HG02610 (cell line): ENCODE data around the gene BBS7.

Experiments used
- ATAC-seq: cut with Tn5 transposase; IDR thresholded peaks from one replicate; pipeline ENCODE4 v1.9.1; 2021; ENCODE audit warnings: mild to moderate bottlenecking, moderate library complexity; ENCODE audit not compliant: unreplicated experiment

BBS7 gene

GRCh38 chr4:121792966-121793365 lies 77.3 kb downstream of the BBS7 start:
- ATAC-seq: no peak

- ATAC-seq: no peak
Measured at GRCh38 chr4:121791481-121791880, 78.8 kb downstream of the BBS7 start.

GRCh38 chr4:121790976-121791375 lies 79.3 kb downstream of the BBS7 start:
- no peak for ATAC-seq

GRCh38 chr4:121789960-121790829 lies 80.1 kb downstream of the BBS7 start:
- no peak for ATAC-seq

- no peak for ATAC-seq
Measured at GRCh38 chr4:121789455-121789854, 80.8 kb downstream of the BBS7 start.

GRCh38 chr4:121788896-121789295 lies 81.4 kb downstream of the BBS7 start:
- ATAC-seq: peak; percentile 94

GRCh38 chr4:121786221-121786620 lies 84.1 kb downstream of the BBS7 start:
- no peak for ATAC-seq

GRCh38 chr4:121785479-121785878 lies 84.8 kb downstream of the BBS7 start:
- no peak for ATAC-seq

- ATAC-seq: no peak
Measured at GRCh38 chr4:121784975-121785374, 85.3 kb downstream of the BBS7 start.

- no peak for ATAC-seq
Measured at GRCh38 chr4:121784401-121784800, 85.9 kb downstream of the BBS7 start.

GRCh38 chr4:121783210-121783609 lies 87.1 kb downstream of the BBS7 start:
- no peak for ATAC-seq

- ATAC-seq: no peak
Measured at GRCh38 chr4:121778991-121779628, 91.2 kb downstream of the BBS7 start.

- peak; percentile 84 for ATAC-seq
Measured at GRCh38 chr4:121777625-121778024, 92.6 kb downstream of the BBS7 start.

- ATAC-seq: no peak
Measured at GRCh38 chr4:121776610-121777401, 93.5 kb downstream of the BBS7 start.
